ENCODE measurements around the gene IMP3.

GRCh38 chr15:75616766-75617165, 23.3 kb downstream of the IMP3 start:
- no peak for TF ChIP-seq CTCF (conservative IDR thresholded peaks at IDR 0.05; ENCODE audit: low read length)
- no peak for TF ChIP-seq EZH2phosphoT487 (IDR thresholded peaks at IDR 0.05; ENCODE audit: borderline replicate concordance, low read depth, low read length)

All from OCI-LY7 (cell line).